Measurements from ENCODE around the gene MRPS31.

GRCh38 chr13:40813667-40814454, 42.9 kb upstream of the MRPS31 start:
- TF ChIP-seq CTCF (IDR thresholded peaks at IDR 0.05; ENCODE audit: low read length) (peak; percentile 55), EZH2 (optimal IDR thresholded peaks at IDR 0.05; ENCODE audit: low read depth, low read length) (no peak), EZH2phosphoT487 (IDR thresholded peaks at IDR 0.05; ENCODE audit: low read length) (no peak)
